Astrocyte (in vitro differentiated cells and primary cell): ENCODE data around the gene CTR9.

Experiments
- CTCF ChIP-seq: IDR thresholded peaks from 2 replicates; pipeline ENCODE4 v1.5.1; 2011; ENCODE audit warnings: low read depth, mild to moderate bottlenecking, inconsistent platforms, low read length, moderate library complexity; ENCODE audit not compliant: insufficient read depth
- EZH2 ChIP-seq: IDR thresholded peaks from 2 replicates; pipeline ENCODE4 v1.6.1; 2012; ENCODE audit warnings: mild to moderate bottlenecking, low read length, inconsistent platforms; ENCODE audit not compliant: insufficient read depth

- TF ChIP-seq EZH2 (no peak), CTCF (no peak)
Measured at GRCh38 chr11:10807493-10808234, 56.6 kb downstream of the CTR9 start.
